Stimulated activated CD4-positive, alpha-beta T cell treated with anti-CD3 and anti-CD28 coated beads, TNF-alpha, amount 100 ng/mL, for 4 hours (primary cell): Measurements from ENCODE around the gene CEP85.
"Not testable (repeated sequence)": the region's sequence is repeated elsewhere in the genome, so short reads cannot be mapped to it uniquely, and the experiment has no call there.

ENCODE experiments used
- DNase-seq, 3 experiments: peaks; one replicate each; pipeline ENCODE4 v3.0.0-alpha.2; 2020; ENCODE audit warnings: low read depth in 3 of 3

Gene CEP85

DNA sequence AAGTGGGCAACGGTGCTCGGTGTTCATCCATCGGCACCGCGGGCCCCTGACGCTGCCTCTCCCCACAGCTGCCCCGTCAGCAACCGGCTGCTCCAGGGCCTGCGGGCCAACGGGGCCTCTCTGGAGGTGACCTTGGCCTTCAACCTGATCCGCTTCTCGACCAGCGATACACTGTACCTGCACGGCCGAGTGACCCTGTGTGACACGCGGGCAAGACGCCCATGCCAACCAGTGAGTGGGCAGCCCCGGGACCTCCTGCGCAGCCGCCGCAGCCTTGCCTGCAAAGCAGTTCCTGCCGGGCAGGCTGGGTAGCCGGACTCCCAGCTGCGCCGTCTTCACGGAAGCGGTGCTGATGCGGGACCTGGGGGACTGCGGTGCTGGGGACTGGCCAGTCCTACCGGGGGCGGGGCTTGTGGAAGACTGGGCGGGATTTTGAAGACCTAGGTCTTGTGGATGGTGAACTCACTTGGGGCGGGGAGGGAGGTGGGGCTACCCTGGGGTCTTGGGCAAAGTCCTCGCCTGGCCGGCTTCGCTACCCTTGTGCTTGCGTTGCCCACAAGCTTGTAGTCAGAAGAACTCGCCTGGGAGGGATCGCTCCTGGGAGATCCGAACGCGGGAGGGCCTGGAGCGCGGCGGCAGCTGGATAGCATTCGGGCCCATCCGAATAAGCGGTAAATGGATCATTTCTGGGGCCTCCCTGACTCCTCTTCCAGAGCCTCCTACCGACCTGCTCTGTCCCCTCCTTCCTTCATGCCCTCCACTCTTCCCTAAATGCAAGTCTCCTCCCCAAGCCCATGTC is 8.8 kb upstream of the CEP85 start:
- no peak for DNase-seq

DNA sequence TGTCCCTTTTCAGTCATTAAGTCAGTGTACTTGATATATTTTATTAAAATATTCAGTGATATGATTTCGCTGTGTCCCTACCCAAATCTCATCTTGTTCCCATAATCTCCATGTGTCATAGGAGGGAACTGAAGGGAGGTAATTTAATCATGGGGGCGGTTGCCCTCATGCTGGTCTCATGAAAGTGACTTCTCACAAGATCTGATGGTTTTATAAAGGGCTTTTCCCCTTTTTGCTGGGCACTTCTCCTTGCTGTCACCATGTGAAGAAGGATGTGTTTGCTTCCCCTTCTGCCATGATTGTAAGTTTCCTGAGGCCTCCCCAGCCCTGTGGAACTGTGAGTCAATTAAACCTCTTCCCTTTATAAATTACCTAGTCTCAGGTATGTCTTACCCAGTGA is 3.3 kb upstream of the CEP85 start:
- not testable (repeated sequence) for DNase-seq

DNA sequence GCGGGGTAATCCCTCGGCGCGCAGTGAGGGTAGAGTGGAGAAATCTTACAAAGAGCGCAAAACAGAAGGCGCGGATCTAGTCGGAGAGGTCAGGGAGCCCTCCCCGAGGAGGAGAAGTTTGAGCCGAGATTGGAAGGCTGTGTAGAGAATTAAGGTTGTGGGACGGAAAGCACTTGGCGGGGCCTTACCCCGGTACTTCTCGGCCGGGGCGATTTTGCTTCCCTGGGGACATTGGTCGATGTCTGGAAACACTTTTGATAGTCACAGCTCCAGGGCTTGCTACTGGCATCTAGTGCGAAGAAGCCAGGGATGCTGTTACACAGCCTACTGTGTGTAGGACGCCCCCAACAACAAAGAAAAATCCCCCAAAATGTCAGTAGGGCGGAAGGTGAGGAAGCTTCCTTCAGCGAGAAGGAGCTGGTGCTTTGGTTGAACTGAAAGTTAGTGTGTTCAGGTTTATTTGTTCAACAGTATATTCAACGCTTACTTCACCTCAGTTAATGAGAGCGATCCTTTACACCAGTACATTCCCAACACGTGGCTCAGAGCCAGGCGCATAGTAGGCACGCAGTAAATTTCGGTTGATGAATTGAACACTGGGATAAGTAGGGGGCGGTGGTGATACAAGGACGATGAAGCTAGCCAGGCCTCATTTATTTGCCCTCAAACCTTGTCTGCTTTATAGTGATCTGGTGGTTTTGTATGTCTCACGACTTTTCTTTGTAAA is 807 bp downstream of the CEP85 start:
- peak in 1 of 3 experiments; percentile 4 for DNase-seq

DNA sequence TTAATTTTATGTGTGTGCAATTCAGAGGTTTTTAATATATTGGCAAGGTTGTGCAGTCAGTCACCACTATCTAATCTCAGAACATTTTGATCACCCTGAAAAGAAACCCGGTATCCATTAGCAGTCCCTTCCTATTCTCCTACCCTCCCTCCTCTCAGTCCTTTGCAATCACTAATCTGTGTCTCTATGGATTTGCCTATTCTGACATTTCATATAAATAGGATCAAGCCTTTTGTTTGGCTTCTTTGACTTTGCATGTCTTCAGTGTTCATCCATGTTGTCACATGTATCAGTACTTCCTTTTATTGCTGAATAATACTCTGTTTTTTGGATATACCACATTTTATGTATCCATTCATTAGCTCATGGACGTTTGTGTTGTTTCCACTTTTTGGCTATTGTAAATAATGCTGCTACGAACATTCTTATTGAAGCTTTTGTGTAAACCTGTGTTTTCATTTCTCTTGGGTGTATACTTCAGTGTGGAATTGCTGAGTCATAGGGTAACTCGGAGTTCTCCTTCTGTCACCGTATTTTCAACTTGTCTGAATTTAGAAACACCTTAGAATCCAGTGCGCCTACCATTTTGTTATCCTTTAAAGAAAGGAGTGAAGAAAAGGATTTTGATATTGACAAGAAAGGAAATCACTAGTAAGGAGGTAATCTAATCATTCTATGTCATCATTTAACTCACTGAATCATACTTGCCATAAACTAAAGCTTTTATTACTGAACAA is 3.4 kb downstream of the CEP85 start:
- DNase-seq: no peak

DNA sequence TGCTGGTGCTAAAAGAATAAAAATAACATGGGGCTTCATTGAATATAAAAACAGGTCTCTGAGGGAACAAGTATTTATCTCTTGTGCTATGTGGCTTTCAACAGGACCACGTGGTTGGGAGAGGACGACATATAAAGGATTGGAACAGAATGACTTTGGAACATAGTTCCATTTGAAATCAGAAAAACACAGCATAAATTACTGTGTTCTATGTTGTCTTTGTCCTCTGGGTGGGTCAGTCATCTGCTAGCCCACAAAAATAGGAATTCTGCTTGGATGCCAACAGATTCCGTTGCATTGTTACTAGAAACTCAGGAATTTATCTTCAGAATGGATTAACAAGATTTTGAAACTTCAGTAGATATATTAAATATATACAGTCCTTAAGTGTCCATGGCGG is 5.9 kb downstream of the CEP85 start:
- no peak for DNase-seq

DNA sequence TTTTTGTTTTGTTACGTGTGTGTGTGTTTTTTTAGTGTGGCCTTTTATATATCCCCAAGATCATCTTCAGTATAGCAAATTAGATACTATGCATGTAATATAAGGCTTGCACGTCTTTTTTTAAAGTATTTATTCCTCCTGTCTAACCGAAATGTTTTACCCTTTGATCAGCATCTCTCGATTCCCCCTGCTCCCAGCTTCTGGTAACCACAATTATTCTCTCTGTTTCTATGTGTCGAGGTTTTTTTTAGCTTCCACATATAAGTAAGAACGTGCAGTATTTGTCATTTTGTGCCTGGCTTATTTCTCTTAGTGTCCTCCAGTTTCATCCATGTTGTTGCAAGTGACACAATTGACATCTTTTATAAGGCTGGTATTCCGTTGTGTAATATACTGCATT is 18.7 kb downstream of the CEP85 start:
- DNase-seq: no peak

DNA sequence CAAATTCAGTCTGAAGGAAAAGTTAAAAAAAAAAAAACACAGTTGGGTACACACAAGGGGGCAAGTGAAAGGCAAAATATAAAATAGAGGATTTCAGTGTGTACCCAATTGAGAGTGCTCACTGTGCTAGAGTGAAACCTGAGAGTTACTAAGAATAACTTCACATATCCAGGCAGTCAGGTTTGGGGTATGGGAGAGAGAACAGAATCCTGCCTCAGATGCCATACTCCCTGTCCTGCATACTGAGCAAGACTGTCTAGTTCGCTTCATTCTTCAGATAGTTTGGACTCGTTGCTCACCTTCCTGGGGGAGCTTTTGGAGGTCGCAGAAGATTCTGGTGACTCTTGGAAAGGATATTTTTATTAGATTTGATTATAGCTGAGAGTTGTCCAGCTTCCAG is 20.4 kb downstream of the CEP85 start:
- DNase-seq: no peak

DNA sequence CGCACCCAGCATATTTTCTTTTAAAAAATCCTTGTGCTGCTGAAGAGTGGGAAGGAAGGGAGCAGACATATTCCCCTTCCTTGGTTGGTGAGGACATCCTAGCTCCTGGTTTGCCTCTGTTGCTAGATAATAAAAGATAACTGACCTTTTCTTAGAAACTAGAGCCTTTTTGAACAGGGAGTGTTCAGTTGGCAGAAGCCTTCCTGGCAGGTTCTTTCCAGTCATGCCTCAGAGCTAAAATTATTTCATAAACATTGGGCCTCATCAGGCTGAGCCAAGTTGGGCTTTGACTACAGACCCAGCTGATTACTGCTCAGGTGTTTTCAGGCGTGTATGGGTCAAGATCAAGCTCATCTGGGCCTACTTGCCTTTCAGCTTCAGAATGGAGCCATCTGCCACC is 23.2 kb downstream of the CEP85 start:
- no peak for DNase-seq

DNA sequence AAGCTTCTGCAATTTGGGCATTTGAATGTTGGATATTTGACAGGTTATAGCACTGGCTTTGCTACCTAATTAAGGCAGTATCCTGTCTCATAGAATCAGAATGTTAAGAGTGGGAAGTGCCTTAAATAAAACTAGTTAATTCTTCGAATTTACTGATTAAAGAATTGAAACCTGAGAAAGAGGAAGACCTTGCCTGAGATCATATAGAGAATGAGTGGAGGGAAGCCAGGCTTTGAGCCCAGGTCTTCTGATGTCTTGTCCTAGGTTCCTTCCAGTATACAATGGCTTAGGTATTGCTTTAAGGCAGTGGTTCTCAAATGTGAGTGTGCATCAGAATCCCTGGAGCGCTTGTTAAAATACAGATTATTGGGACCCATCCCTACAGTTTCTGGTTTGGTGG is 25.0 kb downstream of the CEP85 start:
- no peak for DNase-seq

DNA sequence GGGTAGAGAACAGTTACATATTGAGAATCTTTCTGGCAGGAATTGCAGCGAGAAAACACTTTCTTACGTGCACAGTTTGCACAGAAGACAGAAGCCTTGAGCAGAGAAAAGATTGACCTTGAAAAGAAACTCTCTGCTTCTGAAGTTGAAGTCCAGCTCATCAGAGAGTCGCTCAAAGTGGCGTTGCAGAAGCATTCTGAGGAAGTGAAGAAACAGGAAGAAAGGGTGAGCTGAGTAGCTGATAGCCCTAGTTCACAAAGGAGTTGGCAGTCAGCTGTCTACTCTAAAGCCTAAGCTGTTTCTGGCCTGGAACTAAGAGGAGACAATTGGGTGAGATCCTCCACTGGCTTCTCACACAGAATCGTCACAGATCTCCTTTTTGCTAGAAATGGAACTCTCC is 25.6 kb downstream of the CEP85 start:
- no peak for DNase-seq

DNA sequence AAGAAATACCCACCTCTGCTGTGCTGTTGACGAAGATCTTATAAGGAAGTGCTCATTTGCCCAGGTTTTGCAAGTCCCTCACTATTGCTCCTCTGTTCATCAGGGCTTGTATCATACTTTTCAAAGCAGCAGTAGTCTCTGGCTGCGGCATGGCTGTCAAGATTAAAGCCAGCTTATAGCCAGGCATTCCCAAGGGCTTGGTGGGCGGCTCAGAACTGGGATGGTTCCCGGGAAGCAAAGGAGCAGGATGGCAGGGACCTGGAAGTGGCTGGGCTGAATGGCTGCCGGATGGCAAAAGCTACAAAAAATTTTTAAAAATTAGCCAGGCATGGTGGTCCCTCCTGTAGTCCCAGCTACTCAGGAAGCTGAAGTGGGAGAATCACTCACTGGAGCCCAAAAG is 29.2 kb downstream of the CEP85 start:
- no peak for DNase-seq

DNA sequence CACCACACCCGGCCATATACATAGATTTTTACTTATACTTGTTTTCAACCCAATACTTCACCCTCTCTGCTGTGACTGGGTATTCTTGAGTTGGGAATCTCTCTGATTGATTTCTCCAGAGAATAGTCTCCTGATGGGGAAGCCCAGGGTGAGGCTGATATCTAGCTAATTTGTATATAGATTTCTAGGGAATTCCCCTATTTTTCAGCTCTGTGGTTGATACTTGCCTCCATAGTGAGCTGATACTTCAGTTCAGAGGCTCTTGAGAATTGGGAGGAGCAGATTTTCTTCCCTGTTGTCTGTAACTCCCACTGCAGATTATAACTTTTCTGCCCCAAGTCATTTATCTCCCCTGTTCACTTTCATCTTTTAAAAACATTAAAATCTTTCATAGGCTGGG is 31.4 kb downstream of the CEP85 start:
- DNase-seq: no peak

DNA sequence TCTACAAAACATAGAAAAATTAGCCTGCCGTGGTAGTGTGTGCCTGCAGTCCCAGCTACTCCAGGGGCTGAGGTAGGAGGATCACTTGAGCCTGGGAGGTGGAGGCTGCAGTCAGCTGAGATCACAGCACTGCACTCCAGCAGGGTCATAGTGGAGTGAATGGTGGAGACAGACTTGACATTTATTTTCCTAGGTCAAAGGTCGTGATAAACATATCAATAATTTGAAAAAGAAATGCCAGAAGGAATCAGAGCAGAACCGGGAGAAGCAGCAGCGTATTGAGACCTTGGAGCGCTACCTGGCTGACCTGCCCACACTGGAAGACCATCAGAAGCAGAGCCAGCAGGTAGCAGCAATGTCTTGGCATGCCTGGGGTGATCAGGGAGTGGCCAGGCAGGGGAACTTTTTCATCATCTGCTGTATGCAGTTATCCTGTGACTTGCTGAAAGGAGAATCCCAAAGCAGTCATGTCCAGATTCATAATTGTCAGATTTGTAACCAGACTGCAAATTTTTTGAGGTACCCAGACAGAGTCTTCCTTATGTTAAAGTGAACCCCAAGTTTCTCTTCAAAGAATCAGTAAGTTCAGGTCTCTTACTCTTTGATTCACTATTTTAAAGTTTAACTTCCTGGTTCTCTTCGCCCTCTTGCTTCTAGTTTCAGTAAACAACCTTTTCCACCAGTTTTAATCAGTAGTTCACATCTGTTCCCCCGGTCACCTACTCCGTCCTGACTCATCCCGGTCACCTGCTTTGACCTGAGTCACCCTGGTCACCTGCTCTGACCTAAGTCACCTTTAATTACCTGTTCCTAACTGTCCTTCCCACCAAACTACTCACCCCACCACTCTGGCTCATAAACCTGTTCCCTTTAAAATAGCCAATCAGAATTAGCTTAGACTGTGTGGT is 34.5 kb downstream of the CEP85 start:
- no peak for DNase-seq

DNA sequence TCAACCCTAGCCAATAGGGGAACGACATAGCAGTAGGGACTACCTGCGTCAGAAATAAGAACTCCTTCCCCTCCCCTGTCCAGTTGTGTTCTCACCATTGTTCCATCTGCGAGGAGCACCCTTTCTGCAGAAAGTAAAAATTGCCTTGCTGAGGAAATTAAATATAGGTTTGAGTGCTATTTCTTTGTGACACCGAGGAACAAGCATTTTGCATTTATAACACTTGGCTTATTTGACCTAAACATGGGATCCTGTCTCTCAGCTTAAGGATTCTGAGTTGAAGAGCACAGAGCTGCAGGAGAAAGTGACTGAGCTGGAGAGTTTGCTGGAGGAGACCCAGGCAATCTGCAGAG is 35.2 kb downstream of the CEP85 start:
- DNase-seq: no peak

DNA sequence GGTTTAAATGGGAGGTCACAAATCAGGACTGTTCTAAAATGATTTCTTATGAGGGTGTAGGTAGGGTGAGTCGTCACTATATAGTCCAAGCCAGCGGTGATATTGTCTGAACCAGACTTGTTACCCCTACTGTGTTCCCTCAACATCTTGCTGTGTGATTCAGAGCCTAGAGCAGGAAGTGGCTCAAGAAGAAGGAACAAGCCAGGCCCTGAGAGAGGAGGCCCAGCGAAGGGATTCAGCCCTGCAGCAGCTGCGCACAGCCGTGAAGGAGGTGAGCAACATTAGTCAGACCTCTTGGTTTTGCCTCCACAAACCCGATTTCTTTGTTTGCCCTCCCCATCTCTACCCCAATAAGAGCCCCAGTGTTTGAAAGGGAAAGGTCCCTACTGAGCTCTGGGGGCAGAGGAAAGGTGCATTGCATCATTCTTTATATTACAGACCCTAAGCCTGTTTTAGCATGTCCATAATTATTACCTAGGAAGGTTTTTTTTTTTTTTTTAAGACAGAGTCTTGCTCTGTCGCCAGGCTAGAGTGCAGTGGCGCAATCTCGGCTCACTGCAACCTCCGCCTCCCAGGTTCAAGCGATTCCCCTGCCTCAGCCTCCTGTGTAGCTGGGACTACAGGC is 40.9 kb downstream of the CEP85 start:
- no peak for DNase-seq

DNA sequence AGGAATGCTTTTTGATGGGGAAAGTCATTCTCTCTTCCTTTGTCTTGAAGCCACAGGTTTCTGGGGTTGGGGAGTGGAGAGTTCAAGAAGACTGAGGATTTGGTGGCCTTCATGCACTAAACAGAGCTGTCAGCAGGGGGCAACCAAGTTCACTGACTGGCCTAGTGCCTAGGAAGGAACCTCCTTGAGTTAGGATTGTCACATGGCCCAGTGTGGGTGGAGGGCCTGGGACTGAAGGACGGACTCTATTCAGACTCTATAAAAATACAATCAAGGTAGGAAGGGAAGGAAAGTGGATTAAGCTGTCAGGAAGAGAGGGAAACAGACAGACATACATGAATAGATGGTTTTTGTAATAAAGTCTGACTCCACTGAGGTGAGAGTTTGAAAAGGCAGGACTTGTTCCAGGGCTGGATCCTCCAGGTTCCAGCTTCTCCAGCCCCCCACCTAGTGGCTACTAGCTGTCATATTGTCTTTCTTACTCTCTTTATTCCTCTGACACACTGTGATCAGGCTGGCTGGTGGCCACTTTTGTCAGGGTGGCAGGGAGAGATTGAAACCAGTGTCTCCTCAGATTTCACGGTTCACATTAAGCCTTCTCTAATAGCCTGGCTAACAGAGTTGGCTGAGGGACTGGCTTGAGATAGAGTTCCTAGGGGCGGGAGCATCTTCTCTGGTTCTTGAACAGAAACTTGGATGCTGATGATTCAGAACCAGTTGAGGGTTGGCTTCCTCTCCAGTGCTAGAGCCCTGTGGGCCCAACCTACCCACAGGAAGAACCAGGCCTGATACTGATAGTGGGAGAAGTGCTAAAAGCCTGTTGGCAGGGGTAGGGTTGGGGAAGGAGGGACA is 41.8 kb downstream of the CEP85 start:
- DNase-seq: peak in 2 of 3 experiments; percentile 58 to 69

DNA sequence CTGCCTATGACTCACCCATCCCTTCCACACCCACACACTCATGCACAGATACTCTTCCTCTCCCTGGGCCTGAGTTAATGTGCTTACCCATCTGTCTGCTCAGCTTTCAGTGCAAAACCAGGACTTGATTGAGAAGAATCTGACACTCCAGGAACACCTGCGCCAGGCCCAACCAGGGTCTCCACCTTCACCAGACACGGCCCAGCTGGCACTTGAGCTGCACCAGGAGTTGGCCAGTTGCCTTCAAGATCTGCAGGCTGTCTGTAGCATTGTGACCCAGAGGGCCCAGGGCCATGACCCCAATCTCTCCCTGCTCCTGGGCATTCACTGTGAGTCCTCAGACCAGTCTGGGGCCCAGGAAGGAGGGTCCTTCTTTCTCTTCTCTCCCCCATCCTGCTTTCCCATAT is 42.4 kb downstream of the CEP85 start:
- DNase-seq: no peak

DNA sequence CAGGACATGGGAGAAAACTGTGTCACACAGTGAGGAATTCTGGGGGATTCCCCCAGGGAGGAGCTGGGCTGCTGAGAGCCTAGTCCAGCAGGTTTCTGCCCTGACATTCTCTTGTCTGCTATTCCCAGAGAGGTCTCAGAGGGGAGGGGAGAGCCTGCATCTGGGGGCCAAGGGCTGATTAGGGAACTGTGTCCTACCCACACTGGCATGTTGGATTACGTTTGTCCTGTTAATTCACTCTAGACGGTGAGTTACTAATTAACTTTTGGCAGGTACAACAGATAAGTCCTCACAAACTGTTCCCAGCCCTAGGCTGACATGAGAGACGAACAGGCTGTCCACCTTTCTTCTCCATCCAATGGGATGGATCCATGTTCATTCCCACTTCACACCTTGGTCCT is 43.3 kb downstream of the CEP85 start:
- no peak for DNase-seq

DNA sequence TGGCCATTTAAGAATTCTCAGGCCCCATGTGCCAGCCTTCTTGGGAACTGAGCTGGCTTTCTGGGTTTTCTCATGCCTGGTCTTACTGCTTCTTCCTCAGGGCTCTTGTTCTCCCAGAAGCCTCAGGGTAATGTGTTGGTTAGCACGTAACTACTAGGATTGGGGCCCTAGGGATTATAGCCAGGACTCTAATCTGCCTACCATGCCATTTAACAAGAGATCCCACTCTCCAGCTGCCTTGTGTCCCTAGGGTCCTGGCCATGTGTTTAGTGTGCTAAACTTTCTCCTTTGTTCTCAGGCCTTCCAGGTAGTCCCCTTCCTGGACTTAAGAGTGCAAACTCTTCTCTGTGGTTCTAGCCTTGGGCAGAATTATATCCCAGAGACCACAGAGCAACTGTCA is 43.7 kb downstream of the CEP85 start:
- DNase-seq: no peak

DNA sequence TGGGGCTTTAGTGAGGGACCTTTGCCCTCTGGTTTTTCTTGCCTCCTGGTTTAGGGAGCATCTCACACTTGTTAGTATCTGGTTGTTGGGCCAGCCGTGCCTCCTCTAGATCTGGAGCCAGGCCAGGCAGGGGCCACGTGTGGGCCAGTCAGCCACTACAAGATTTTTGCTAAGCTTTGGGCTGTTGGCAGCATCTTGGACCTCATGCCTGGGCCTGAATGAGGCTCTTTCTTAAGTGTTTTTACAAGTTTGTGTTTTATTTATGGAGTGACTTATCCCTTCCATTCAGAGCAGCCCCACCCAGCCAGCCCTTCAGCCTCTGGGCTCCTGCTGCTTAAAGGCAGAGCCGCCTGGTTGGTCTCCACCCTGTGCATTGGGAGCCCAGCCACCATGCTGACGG is 44.3 kb downstream of the CEP85 start:
- DNase-seq: no peak
